ENCODE measurements around the gene APOE. TPM values are rescaled to one million over a fixed set of nuclear protein-coding genes. Genes with fewer than 3 reads are reported as not detected.
"Not testable (repeated sequence)": the region's sequence is repeated elsewhere in the genome, so short reads cannot be mapped to it uniquely, and the experiment has no call there.

The APOE gene
- total and polyA plus RNA-seq, 2 of the 13 experiments (the other 11 are each of a cell fraction or from before 2014, with no cell fraction given), result 1,328 to 1,470 TPM

- TF ChIP-seq ATF1 (CRISPR knock-in tag; IDR thresholded peaks at IDR 0.05) (peak; percentile 94), ZNF263 (CRISPR knock-in tag; IDR thresholded peaks at IDR 0.05) (peak; percentile 95), PHF21A (CRISPR knock-in tag; IDR thresholded peaks at IDR 0.05) (peak; percentile 28; the same call in 1 of the 2 replicates), HIVEP1 (CRISPR knock-in tag; IDR thresholded peaks at IDR 0.05) (0 out of 2 replicates have a peak, but pooled peaks have one; percentile 5), IKZF4 (CRISPR knock-in tag; IDR thresholded peaks at IDR 0.05; ENCODE audit: borderline replicate concordance, low read depth, not compliant biosample characterization) (peak; percentile 25), BRD4 (CRISPR knock-in tag; IDR thresholded peaks at IDR 0.05) (0 out of 2 replicates have a peak, but pooled peaks have one; percentile 39), ZNF33B (CRISPR knock-in tag; IDR thresholded peaks at IDR 0.05) (0 out of 2 replicates have a peak, but pooled peaks have one; percentile 52), EP300 (CRISPR knock-in tag; IDR thresholded peaks at IDR 0.05; ENCODE audit: borderline replicate concordance) (peak; percentile 17; the same call in 1 of the 2 replicates), NR2F6 (CRISPR knock-in tag; IDR thresholded peaks at IDR 0.05) (peak; percentile 23; the same call in 1 of the 2 replicates), NFYC (CRISPR knock-in tag; IDR thresholded peaks at IDR 0.05) (peak; percentile 88), NFAT5 (CRISPR knock-in tag; IDR thresholded peaks at IDR 0.05) (0 out of 2 replicates have a peak, but pooled peaks have one; percentile 15), HMGXB4 (CRISPR knock-in tag; IDR thresholded peaks at IDR 0.05; ENCODE audit: borderline replicate concordance in 1 of 2, low read depth in 1 of 2) (peak in 1 of 2 experiments; percentile 79; a peak in 3 of 4 replicates), THAP11 (CRISPR knock-in tag; IDR thresholded peaks at IDR 0.05) (peak; percentile 42; the same call in 1 of the 2 replicates), DRAP1 (CRISPR knock-in tag; IDR thresholded peaks at IDR 0.05) (peak; percentile 89), PTBP1 (IDR thresholded peaks at IDR 0.05; ENCODE audit: low read depth, low read length, poor library complexity, severe bottlenecking) (peak; percentile 21), SSRP1 (CRISPR knock-in tag; IDR thresholded peaks at IDR 0.05) (0 out of 2 replicates have a peak, but pooled peaks have one; percentile 13)
- not testable (repeated sequence) for TF ChIP-seq EP300 (IDR thresholded peaks at IDR 0.05; ENCODE audit: low read depth in 2 of 2, low read length in 2 of 2); NR2F6 (IDR thresholded peaks at IDR 0.05)
Measured at GRCh38 chr19:44914433-44915206, 9.0 kb downstream of the APOE start, which contains the start of gene APOC1 (continued).

All from HepG2 (cell line).